Measurements from ENCODE around the gene SEMA6B.

SEMA6B gene

GRCh38 chr19:4584670-4585460 lies 25.4 kb upstream of the SEMA6B start:
- DNase-seq (ENCODE audit: low spot score) = no peak
- ChIA-PET CTCF (interaction anchor here (0.6 to 0.7 kb wide), 2 partner anchors 52 to 158 kb away, joined by 3 read pairs; no protein-coding TSS in a partner anchor), POLR2A (ENCODE audit: low non-redundant PET) (no interaction called here)
- TF ChIP-seq, protein P1, sequence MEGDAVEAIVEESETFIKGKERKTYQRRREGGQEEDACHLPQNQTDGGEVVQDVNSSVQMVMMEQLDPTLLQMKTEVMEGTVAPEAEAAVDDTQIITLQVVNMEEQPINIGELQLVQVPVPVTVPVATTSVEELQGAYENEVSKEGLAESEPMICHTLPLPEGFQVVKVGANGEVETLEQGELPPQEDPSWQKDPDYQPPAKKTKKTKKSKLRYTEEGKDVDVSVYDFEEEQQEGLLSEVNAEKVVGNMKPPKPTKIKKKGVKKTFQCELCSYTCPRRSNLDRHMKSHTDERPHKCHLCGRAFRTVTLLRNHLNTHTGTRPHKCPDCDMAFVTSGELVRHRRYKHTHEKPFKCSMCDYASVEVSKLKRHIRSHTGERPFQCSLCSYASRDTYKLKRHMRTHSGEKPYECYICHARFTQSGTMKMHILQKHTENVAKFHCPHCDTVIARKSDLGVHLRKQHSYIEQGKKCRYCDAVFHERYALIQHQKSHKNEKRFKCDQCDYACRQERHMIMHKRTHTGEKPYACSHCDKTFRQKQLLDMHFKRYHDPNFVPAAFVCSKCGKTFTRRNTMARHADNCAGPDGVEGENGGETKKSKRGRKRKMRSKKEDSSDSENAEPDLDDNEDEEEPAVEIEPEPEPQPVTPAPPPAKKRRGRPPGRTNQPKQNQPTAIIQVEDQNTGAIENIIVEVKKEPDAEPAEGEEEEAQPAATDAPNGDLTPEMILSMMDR (conservative IDR thresholded peaks at IDR 0.05; ENCODE audit: low read depth) = no peak
- H3K27ac ChIP-seq = no peak overlapping the region

DNA sequence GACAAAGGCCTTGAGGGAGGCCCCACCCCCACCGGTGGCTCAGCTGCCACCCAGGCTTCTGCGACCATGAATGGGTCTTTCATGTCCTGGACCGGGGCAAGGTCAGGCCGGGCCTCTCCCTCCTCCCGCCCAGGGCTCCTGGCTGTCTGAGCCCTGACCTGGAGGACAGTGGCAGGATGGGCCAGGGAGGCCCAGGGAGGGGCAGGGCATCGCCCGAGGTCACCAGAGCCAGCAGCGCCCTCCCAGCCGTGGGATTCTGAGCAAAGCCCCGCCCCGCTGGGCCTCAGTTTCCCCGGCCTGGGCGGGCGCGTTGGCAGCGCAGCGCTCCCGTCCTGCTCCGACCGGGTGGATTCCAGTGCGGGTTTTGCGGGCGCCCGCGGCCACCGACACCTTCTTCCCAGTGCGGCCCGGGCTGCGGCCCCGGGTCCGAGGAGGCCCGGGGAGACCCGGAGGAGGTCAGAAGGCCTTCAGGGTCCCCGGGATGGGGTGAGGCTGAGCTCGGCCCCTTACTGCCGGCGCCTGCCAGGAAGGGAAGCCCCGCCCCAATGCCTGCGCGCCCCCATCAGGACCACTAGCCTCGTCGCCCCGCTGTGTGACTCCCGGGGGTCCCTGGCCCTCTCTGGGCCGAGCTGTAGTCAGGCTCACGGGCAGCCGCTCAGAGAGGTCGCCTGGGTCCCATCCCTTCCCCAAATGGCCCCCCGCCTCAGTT lies 24.6 kb upstream of the SEMA6B start:
- POLR2A ChIA-PET (ENCODE audit: low non-redundant PET) = no interaction called here
- no peak for DNase-seq (ENCODE audit: low spot score)
- CTCF ChIA-PET = interaction anchor here (0.7 kb wide), 1 partner anchor 52 kb away, joined by 3 read pairs; no protein-coding TSS in a partner anchor
- H3K27ac ChIP-seq = no peak overlapping the region
- TF ChIP-seq, protein P1 (conservative IDR thresholded peaks at IDR 0.05; ENCODE audit: low read depth) = no peak

- ChIA-PET CTCF (interaction anchor here (0.6 to 0.8 kb wide), 2 partner anchors 53 to 208 kb away, joined by 3 read pairs; partner anchors contain the start of gene FEM1A), POLR2A (ENCODE audit: low non-redundant PET) (no interaction called here)
- TF ChIP-seq, protein P1 (conservative IDR thresholded peaks at IDR 0.05; ENCODE audit: low read depth) = no peak
- no peak overlapping the region; the same call in 1 of the 2 replicates for H3K27ac ChIP-seq
- no peak for DNase-seq (ENCODE audit: low spot score)
Measured at GRCh38 chr19:4582980-4583842, 23.7 kb upstream of the SEMA6B start.

GRCh38 chr19:4581666-4582553 lies 22.4 kb upstream of the SEMA6B start:
- CTCF ChIA-PET = no interaction called here
- POLR2A ChIA-PET (ENCODE audit: low non-redundant PET) = no interaction called here
- no peak for DNase-seq (ENCODE audit: low spot score)
- H3K27ac ChIP-seq = no peak overlapping the region
- TF ChIP-seq, protein P1 (conservative IDR thresholded peaks at IDR 0.05; ENCODE audit: low read depth) = no peak

GRCh38 chr19:4580961-4581665 lies 21.6 kb upstream of the SEMA6B start:
- no peak for DNase-seq (ENCODE audit: low spot score)
- H3K27ac ChIP-seq = no peak overlapping the region
- TF ChIP-seq, protein P1 (conservative IDR thresholded peaks at IDR 0.05; ENCODE audit: low read depth) = no peak
- ChIA-PET POLR2A (ENCODE audit: low non-redundant PET) (no interaction called here), CTCF (interaction anchor here (0.8 to 1.9 kb wide), 4 partner anchors 17 to 301 kb away, joined by 3 to 14 read pairs (median 4); no protein-coding TSS in a partner anchor)
